Motor neuron (in vitro differentiated cells): ENCODE measurements around the gene PLXND1. TPM values are rescaled to one million over a fixed set of nuclear protein-coding genes. Genes with fewer than 3 reads are reported as not detected.
A peak's percentile ranks its signal among the peaks of the same experiment; 100 is the strongest.

Experiments used
- ATAC-seq, 8 experiments: fragments of 200-7000 bp; cut with Tn5 transposase; replicated peaks in 6 of 8; 2 replicates each; pipeline ENCODE4 v1.8.0; 2021; ENCODE audit warnings: mild to moderate bottlenecking in 8 of 8, moderate library complexity in 8 of 8
- H3K27ac ChIP-seq, 2 donors: fragments of 250-450 bp; sonication (Bioruptor Pico); 2 replicates each; pipeline ENCODE4 v1.9.0; 2021; ENCODE audit warnings: antibody characterized with exemption in 2 of 2, mild to moderate bottlenecking in 2 of 2, moderate library complexity in 1 of 2
- H3K4me1 ChIP-seq, 2 donors: fragments of 250-450 bp; sonication (Bioruptor Pico); replicated peaks in 1 of 2; 2 replicates each; pipeline ENCODE4 v1.6.1; 2021; ENCODE audit warnings: antibody characterized with exemption in 2 of 2, mild to moderate bottlenecking in 2 of 2, moderate library complexity in 1 of 2
- H3K4me3 ChIP-seq, 5 donors: fragments of 250-450 bp; sonication (Bioruptor Pico); 2 replicates each; pipeline ENCODE4 v1.9.0; 2021; ENCODE audit warnings: antibody characterized with exemption in 5 of 5, mild to moderate bottlenecking in 5 of 5, moderate library complexity in 4 of 5
- WGBS, 10 experiments: fragments of 450-650 bp; shearing (Covaris generic); methylation state at CpG; one replicate each; pipeline ENCODE4 v1.0.0; 2022; 5-methylcytosine and 5-hydroxymethylcytosine counted together
- in situ Hi-C, 9 experiments: fragments of 400-800 bp; cut with MboI; loops; one replicate each; pipeline ENCODE4 v1.15.0; 2021; ENCODE audit warnings: low sequenced_read_pairs in 9 of 9, low pct_unique_long_range_greater_than_20kb in 2 of 9; ENCODE audit not compliant: unreplicated experiment in 9 of 9
- total RNA-seq, 8 experiments: library from RNA; unstranded; fragments of 300-600 nt; gene quantifications; 2 replicates each; pipeline versions ENCODE4 v1.2.3 to v1.2.4, GENCODE V29; 2022

PLXND1 gene
- total RNA-seq, 8 experiments from 2014 or later, result 5.0 to 77.3 (median 27.8) TPM

DNA sequence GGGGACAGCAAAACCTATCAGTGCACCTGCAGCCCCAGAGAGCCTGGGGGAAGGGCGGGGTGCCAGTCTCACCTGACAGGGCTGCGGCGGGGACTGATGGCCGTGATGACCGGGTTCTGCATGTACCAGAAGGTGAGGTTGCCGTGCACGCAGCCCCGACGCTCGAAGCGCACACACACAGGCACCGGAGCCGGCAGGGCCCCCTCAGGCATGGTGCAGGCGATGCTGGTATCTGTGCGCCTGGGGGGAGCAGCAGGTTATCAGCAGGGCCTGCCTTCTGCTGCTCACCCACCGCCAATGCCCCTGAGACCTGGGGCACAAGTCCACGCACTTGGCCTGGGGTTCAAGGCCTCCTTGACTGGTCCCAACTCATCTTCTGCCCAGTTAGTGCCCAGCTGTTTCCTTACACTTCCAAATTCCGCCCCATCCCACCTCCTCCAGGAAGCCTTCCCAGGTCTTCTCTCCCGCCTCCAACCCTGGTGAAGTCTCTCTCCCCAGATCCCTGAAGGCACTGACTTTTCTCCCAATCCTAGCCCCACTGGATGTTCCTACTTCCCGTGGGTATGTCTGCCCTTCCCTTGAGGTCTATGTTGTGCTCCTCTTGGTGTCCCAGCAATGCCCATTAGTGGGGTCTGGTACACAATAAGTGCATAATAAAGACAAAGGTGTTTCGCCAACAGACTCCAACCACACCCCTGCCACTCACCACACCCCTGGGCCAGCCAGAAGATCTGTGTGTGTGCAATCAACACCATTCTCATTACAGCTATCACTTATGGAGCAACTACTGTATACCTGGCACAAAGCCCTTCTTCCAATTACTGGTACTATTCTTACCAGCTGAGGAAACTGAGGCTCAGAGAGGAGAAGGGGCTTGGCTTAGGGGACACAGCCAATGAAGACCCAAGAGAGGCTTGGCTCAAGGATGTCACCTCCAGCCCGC is 34.6 kb downstream of the PLXND1 start:
- WGBS, 10 experiments, result 80 to 100% (median 96%) methylated on average over 1 to 7 of the region's 22 CpGs; no CpG with 5 or more reads in 6 of the 10 experiments
- H3K27ac ChIP-seq, result no peak overlapping the region
- ATAC-seq, result no peak
- H3K4me1 ChIP-seq, result peaks cover 10 to 17% of the 10 kb centered on the region in 2 donors
- H3K4me3 ChIP-seq, result no peak overlapping the region
- in situ Hi-C loops, result no loop called here

DNA sequence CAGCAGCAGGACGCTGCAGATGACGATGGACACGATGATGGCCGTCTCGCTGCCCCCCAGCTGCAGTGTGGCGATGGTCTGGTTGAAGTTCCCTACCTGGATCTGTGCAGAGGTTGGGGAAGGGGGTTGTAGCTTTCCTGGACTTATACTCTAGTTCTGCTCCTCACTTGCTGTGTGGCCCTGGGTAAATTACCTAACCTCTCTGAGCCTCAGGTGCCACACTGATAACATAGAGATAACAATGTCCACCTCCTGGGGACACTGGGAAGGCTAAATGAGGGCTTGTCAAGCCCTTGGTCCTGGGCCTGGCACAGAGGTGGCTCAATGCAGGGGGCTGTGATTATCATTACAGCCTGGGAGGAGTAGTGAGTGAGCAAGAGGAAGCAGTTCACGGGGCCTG is 36.6 kb downstream of the PLXND1 start:
- 83 to 100% (median 96%) methylated on average over 1 to 6 of the region's 7 CpGs; no CpG with 5 or more reads in 5 of the 10 experiments for WGBS, 10 experiments
- H3K27ac ChIP-seq, result no peak overlapping the region
- ATAC-seq, result no peak
- H3K4me3 ChIP-seq, result no peak overlapping the region
- in situ Hi-C loops, result no loop called here
- peaks cover 10 to 16% of the 10 kb centered on the region in 2 donors for H3K4me1 ChIP-seq

DNA sequence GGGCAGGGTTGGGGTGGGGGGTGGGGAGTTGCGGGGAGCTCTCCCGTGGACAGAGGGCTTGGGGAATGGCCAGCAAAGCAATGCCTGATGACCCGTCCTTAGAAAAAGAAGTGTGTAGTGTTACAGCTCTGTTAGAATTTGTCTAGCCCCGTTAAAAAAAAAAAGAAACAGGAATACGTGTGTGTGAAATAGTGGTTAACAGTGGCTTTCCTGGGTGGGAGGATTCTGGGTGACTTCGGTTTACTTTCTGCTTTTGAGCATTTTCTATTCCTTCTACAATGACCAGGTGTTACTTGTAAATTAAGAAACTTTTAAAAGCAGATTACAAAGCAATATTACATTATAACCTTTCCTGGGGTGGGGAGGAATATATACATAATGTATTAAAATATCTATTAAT is 38.5 kb downstream of the PLXND1 start:
- in situ Hi-C loops, result no loop called here
- ATAC-seq, result no peak
- WGBS, 10 experiments, result 53 to 100% (median 83%) methylated on average over 1 to 3 of the region's 6 CpGs; no CpG with 5 or more reads in 3 of the 10 experiments
- Histone ChIP-seq H3K4me3 (no peak overlapping the region), H3K4me1 (peaks cover under 1 to 5% of the 10 kb centered on the region in 2 donors), H3K27ac (no peak overlapping the region)

DNA sequence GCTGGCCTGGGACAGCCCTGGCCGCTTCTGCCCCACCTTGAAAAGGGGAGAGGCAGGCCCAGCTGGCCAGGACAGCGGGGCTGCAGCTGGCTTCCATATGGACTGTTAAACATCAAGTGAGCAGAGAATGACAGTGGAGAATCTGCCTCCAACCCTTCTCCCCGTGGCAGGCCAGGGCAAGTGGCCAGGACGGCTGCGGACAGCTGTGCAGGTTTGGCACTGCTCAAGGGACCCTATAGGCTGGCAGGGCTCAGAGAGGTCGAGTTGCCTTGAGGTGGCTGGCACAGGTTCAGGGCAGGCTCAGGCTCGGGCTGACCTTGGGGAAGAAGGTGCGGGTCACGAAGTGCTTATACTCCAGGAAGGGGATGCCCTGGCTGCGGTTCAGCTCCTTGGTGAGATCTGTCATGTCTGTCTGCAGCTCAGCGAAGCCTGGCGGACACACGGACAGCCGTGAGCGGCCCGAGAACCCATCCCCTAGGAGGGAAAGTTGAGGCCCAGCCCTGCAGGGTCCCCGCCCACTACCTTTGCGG is 39.2 kb downstream of the PLXND1 start:
- Histone ChIP-seq H3K4me1 (no peaks in the 10 kb centered on the region), H3K4me3 (no peak overlapping the region), H3K27ac (no peak overlapping the region)
- WGBS, 10 experiments, result 60 to 92% (median 85%) methylated on average over 1 to 10 of the region's 18 CpGs; no CpG with 5 or more reads in 6 of the 10 experiments
- ATAC-seq, result peak in 7 of 8 experiments; percentile 21 to 96 (median 49)
- in situ Hi-C loops, result no loop called here

DNA sequence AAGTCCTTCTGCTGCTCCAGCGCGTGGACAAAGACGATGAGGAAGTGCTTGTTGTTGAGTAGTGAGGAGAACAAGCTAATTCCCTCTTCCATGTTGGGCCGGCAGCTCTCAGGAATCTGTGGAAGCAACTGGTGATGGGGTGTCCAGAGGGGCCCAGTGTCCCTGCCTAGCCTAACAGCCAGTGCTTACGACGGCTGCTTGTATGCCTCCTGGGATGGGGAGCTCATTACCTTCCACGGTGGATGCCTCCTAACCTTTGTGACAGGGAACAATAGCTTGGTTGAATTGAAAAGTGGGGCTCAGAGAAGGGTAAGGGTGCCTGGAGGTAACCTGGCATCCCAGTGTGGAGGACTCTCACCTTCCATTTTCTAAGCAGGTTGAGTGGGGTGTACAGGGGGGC is 40.6 kb downstream of the PLXND1 start:
- Histone ChIP-seq H3K27ac (no peak overlapping the region), H3K4me1 (peaks cover 6 to 8% of the 10 kb centered on the region in 2 donors), H3K4me3 (no peak overlapping the region)
- 87 to 100% (median 93%) methylated on average over 1 to 7 of the region's 7 CpGs; no CpG with 5 or more reads in 4 of the 10 experiments for WGBS, 10 experiments
- in situ Hi-C loops, result no loop called here
- ATAC-seq, result no peak

DNA sequence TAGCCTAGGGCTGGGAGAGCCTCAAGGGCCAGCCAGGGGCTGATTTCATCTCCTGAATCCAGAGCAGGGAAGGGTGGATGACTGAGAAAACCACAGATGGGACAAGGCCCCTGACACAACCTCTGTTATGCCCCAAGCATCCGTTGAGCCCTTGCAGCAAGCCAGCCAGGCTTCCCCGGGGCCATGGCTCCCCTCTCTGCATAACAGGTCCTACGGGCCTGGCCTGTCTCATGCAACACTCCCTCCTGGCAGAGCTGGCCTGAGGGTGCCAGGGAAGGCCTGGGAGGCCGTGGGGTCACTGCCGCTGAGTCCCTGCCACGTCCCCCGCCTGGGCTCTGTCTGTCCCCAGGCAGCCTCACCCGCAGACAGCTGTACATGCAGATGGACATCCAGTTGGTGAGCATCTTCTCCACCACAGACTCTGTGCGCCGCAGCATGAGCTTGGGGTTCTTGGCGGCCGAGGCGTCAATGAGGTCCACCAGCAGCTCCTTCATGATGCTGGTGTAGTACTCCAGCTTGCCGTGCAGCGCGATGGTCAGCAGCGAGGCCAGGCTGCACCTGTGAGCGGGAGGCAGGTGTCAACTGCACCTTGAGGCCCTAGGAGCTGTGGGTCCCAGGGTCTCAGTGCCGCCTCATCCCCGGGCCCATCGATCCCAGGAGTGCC is 41.4 kb downstream of the PLXND1 start:
- H3K4me1 ChIP-seq, result peaks cover 14 to 16% of the 10 kb centered on the region in 2 donors
- WGBS, 10 experiments, result 60 to 100% (median 100%) methylated on average over 2 of the region's 21 CpGs; no CpG with 5 or more reads in 7 of the 10 experiments
- no peak overlapping the region for H3K27ac ChIP-seq
- H3K4me3 ChIP-seq, result no peak overlapping the region
- no peak for ATAC-seq
- in situ Hi-C loops, result no loop called here

DNA sequence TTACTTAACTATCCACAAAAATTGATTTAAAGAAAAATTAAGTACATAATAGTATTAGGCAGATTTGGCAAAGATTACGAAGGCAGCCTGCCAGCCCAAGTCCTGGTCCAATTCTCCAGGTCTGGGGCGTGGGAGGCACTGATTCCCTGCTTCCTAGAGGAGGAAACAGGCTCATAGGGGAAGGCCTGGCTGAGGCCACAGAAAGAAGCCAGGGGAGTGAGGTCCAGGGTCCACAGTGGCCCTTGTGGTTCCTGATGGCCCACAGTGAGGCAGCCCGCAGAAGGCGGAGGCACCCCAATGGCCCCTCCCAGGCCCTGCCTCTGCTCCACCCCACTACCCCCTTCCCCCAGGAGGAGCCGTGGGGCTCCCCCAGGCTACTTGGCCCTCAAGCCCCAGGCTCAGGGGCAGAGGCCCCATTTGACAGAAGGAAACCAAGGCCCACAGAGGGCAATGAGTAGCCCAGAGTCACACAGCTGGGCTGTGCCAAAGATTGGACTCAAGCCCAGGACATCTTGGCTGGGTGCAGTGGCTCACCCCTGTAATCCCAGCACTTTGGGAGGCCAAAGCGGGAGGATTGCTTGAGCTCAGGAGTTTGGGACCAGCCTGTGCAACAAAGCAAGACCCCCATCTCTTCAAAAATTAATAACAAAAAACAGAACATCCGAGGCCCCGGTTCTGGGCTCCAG is 42.5 kb downstream of the PLXND1 start:
- 50 to 100% (median 85%) methylated on average over 1 to 2 of the region's 8 CpGs; no CpG with 5 or more reads in 4 of the 10 experiments for WGBS, 10 experiments
- H3K4me3 ChIP-seq, result no peak overlapping the region
- H3K27ac ChIP-seq, result no peak overlapping the region
- H3K4me1 ChIP-seq, result peaks cover 15 to 19% of the 10 kb centered on the region in 2 donors
- in situ Hi-C loops, result no loop called here
- ATAC-seq, result no peak

DNA sequence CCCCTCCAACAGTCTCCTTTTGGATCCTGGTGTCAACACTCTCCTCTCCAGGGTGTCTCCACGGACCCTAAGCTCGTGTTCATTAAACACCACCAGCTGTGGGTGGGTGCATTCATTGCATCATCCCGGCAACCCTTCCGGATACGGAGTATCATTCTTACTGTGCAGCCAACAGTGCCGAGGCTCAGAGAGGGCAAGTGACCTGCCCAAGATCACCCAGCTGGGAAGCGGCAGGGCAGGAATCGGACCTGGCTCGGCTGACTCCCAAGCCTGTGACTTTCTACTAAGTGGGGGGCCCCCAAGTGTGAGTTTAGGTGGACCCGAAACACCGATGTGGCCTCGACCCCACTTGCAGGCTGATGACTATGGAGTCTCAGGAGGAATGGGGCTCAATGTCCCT is 43.1 kb downstream of the PLXND1 start:
- WGBS, 10 experiments, result 82 to 100% (median 100%) methylated on average over 1 to 4 of the region's 12 CpGs; no CpG with 5 or more reads in 7 of the 10 experiments
- Histone ChIP-seq H3K4me1 (peaks cover 21 to 25% of the 10 kb centered on the region in 2 donors), H3K4me3 (no peak overlapping the region), H3K27ac (no peak overlapping the region)
- no peak for ATAC-seq
- in situ Hi-C loops, result no loop called here

DNA sequence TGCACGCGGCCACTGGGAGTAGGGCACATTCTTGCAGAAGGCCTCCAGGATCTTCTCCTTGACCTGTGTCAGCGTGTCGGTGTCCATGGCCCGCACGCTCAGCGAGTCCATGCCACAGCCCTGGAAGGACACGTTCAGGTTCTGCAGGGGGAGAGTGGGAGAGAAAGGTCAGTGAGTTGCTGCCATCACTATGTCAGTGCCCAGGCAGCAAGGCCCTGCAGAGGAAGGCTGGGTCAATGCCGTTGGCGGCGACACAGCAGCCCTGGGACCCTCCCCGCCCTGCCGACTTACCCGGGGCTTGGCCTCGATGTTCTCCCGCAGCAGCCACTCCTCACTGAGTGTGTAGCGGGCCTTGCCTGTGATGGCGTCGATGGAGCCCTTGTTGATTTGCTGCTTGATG is 43.7 kb downstream of the PLXND1 start:
- no peak overlapping the region for H3K4me3 ChIP-seq
- H3K27ac ChIP-seq, result no peak overlapping the region
- WGBS, 10 experiments, result no CpG with 5 or more reads among the region's 19 CpGs
- in situ Hi-C loops, result no loop called here
- no peak for ATAC-seq
- peaks cover 27 to 31% of the 10 kb centered on the region in 2 donors for H3K4me1 ChIP-seq

DNA sequence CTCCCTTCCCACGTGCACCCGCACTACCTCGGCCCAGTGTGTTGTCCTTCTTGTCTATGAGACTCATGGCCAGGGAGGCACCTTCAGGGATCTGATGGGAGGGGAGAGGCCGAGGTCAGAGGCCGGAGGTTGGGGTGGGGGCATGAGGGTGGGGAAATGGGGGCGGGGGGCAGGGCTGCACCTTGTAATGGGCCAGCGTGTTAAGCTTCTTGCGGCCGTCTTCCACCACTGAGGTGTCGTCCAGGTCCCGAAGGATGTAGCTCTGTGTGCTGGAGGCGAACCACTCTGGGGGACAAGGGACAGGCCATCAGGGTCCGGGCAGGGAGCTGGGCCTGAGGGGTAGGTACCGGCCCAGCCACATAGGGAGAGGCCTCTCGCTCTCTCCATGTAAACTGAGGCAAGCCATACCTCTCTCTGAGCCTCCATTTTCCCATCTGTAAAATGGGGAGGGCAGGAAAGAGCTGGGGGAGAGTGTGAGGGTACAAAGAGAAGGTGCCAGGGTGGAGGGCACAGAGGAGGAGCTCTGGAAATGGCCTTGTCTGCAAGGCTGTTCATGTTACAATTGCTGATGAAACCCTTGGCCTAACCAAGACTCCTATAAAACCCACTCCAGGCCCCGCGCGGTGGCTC is 44.7 kb downstream of the PLXND1 start:
- 100% methylated on average over 4 of the region's 18 CpGs; no CpG with 5 or more reads in 9 of the 10 experiments for WGBS, 10 experiments
- in situ Hi-C loops, result no loop called here
- ATAC-seq, result no peak
- no peak overlapping the region for H3K4me3 ChIP-seq
- H3K4me1 ChIP-seq, result peaks cover 37 to 41% of the 10 kb centered on the region in 2 donors
- no peak overlapping the region for H3K27ac ChIP-seq

DNA sequence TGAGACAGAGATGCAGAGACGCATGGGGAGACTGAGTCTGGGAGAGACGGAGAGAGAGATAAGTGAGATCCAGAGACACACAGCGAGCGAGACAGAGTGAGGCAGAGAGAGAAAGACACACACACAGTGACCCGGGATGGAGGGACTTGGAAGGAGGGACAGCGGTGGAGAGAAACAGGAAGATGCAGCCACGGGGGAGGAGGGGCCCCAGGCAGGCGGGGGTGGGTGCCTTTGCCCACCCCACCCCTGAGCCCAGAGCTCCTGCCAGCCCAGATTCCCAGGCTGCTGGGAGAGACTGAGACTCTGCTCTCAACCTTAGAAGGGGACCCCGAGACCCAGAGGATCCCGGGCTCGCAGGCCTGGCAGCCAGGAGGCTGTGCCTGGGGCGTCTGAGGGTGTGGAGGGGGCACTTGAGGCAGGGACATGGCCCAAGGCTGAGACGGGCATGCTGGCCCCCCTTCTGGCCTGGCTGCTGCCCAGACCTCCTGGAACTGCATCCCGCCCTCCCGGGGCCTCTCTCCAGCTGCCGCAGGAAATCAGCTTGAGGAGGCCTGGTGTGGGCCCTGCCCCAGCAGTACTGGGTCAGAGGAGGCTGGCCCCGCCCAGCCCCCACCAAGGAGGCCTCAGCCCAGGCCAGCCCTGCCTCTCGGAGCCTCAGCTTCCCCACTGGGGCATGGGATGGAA is 45.4 kb downstream of the PLXND1 start:
- in situ Hi-C loops, result no loop called here
- Histone ChIP-seq H3K4me1 (peaks cover 43 to 47% of the 10 kb centered on the region in 2 donors), H3K4me3 (no peak overlapping the region), H3K27ac (peak overlapping the region; percentile 23 to 62)
- peak; percentile 75 to 89 (median 82) for ATAC-seq
- 0 to 71% (median 23%) methylated on average over 1 to 6 of the region's 18 CpGs; no CpG with 5 or more reads in 2 of the 10 experiments for WGBS, 10 experiments
